ENCODE data around the gene A4GALT. TPM values are rescaled to one million over a fixed set of nuclear protein-coding genes. Genes with fewer than 3 reads are reported as not detected.

A4GALT gene
- polyA plus RNA-seq, 2 donors = 19.3 to 50.3 TPM

DNA sequence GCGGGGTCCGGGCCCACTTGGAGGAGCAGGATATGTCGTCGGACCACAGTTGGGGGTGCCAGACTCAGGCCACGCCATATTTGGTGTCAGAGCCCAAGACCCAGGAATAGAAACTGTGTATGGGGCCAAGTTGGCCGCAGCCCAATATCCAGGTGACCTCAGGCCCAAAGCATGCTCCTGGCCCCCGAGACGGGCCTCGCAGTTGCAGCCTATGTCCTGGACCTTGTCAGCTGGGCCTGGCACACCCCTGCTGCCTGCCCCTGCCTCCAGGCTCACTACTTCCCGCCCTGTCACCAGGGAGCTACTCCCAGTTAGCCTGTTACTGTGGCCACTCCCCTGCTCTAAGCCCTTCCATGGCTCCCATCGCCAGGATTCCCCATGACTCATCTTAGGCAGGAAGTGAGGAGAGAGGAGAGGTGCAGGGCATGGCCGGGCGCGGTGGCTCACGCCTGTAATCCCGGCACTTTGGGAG lies 23.1 kb downstream of the A4GALT start:
- Histone ChIP-seq H3K36me3 (ENCODE audit: control insufficient read depth in 2 of 2, insufficient read depth in 2 of 2, low read length in 1 of 2) (peaks cover 0 to 15% of the 10 kb centered on the region in 2 donors), H3K9me3 (ENCODE audit: control insufficient read depth in 2 of 2, insufficient read depth in 1 of 2, low read depth in 1 of 2, low read length in 1 of 2) (no peaks in the 10 kb centered on the region), H3K27me3 (ENCODE audit: control insufficient read depth in 1 of 2, insufficient read depth in 2 of 2, low read length in 2 of 2) (no peaks in the 10 kb centered on the region), H3K4me1 (ENCODE audit: control insufficient read depth in 2 of 2, insufficient read depth in 2 of 2, low read length in 1 of 2) (peaks cover 8 to 27% of the 10 kb centered on the region in 2 donors), H3K4me3 (ENCODE audit: low read depth in 1 of 2, low read length in 2 of 2) (no peak overlapping the region), H3K27ac (ENCODE audit: low read depth in 2 of 2, low read length in 1 of 2) (peak overlapping the region; percentile 58 to 75)
- 28 to 43% methylated on average over 16 of the region's 16 CpGs for WGBS, 2 donors

DNA sequence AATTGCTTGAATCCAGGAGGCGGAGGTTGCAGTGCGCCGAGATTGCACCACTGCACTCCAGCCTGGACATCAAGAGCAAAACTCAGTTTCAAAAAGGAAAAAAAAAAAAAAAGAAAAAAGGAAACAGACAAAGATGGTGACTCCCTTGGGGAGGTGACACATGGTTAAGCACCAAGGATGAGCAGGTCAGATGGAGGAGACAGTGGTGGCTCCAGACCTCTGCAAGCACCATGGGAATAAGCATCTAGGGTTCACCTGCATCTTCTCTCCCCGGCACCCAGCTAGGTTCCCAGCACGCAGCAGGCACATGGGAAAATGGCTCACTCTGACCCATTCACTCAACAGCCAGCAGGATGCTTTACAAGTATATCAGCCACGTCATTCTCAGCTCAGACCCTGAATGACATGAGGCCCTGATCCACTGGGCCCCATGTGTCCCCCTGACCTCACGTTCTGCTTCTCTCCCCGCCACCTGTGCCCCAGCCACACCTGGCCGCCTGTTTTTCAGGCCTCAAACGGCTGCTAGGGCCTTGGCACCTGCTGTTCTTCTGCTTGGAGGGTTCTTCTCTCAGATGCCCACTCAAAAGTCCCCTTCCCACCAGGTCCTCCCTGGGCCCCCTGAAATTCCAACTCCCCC lies 24.2 kb downstream of the A4GALT start:
- Histone ChIP-seq H3K36me3 (ENCODE audit: control insufficient read depth in 2 of 2, insufficient read depth in 2 of 2, low read length in 1 of 2) (peaks cover 0 to 16% of the 10 kb centered on the region in 2 donors), H3K27me3 (ENCODE audit: control insufficient read depth in 1 of 2, insufficient read depth in 2 of 2, low read length in 2 of 2) (no peaks in the 10 kb centered on the region), H3K4me1 (ENCODE audit: control insufficient read depth in 2 of 2, insufficient read depth in 2 of 2, low read length in 1 of 2) (peaks cover 13 to 23% of the 10 kb centered on the region in 2 donors), H3K27ac (ENCODE audit: low read depth in 2 of 2, low read length in 1 of 2) (peak overlapping the region; percentile 48 to 78), H3K4me3 (ENCODE audit: low read depth in 1 of 2, low read length in 2 of 2) (no peak overlapping the region), H3K9me3 (ENCODE audit: control insufficient read depth in 2 of 2, insufficient read depth in 1 of 2, low read depth in 1 of 2, low read length in 1 of 2) (no peaks in the 10 kb centered on the region)
- WGBS, 2 donors = 84 to 89% methylated on average over 10 of the region's 10 CpGs

DNA sequence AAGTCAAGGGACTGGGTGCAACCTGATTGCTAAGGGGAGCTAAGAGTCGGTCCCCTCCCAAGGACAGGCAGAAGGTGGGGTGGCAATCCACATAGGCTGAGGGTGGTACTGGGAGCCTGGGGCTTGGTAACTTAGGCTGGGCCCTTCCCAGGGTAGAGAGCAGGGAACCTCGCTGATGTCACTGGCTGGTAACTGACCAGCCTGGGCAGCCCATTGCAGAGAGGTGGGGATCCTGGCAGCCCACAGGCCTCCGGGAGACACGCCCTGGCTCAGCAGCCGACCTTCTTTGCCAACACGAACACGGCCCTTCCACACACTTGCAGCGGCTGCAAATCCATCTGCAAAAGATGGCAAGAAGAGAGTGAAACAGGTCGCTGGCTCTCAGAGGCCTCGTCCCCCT lies 25.4 kb downstream of the A4GALT start:
- Histone ChIP-seq H3K4me3 (ENCODE audit: low read depth in 1 of 2, low read length in 2 of 2) (no peak overlapping the region), H3K27me3 (ENCODE audit: control insufficient read depth in 1 of 2, insufficient read depth in 2 of 2, low read length in 2 of 2) (no peaks in the 10 kb centered on the region), H3K9me3 (ENCODE audit: control insufficient read depth in 2 of 2, insufficient read depth in 1 of 2, low read depth in 1 of 2, low read length in 1 of 2) (no peaks in the 10 kb centered on the region), H3K36me3 (ENCODE audit: control insufficient read depth in 2 of 2, insufficient read depth in 2 of 2, low read length in 1 of 2) (peaks cover 0 to 16% of the 10 kb centered on the region in 2 donors), H3K27ac (ENCODE audit: low read depth in 2 of 2, low read length in 1 of 2) (peak overlapping the region in 1 of 2 donors; percentile 38), H3K4me1 (ENCODE audit: control insufficient read depth in 2 of 2, insufficient read depth in 2 of 2, low read length in 1 of 2) (peaks cover 14 to 23% of the 10 kb centered on the region in 2 donors)
- 44 to 55% methylated on average over 10 of the region's 10 CpGs for WGBS, 2 donors

DNA sequence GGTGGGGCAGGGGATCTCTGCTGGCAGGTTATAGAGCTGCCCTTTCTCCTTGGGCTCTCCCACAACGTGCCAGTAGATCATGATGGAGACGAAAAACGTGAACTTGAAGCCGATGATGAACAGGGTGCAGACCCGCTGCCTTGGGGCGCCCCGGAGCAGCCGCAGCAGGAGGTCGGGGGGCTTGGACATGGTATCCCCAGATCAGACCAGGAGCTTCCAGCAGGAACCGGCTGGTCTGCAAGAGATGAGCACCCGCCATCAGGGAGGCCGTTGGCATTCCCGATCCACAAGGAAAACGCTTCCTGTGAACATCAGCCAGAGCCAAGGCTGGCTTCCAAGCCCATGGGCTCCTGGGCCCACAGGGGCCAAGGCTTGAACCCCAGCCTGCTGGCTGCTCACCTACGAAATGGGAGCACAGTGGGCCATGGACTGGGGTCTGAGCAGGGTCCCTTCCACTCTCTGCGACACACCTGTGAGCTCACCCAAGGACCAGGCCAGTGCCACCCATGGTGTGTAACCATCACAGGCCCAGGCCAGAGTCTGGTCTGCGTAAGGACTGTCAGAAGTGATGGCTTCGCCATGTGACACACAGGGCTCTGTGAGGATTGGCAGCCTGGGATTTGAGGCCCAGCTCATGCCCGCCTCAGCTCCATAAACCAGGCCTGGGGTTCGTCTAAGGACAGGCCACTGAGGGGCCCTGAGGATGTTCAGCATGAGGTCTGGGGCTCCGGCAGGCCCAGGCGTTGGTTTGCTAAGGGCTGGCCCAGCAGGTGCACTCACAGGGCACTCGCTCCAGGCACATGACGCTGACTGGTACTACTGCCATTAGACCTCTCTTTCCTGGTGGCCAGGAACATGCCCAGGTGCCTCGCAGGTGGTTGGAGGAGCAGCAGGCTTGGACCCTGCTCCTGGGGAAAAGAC lies 26.6 kb downstream of the A4GALT start:
- H3K4me1 ChIP-seq (ENCODE audit: control insufficient read depth in 2 of 2, insufficient read depth in 2 of 2, low read length in 1 of 2) = peaks cover 14 to 18% of the 10 kb centered on the region in 2 donors
- 93 to 94% methylated on average over 25 of the region's 25 CpGs for WGBS, 2 donors
- peaks cover 0 to 16% of the 10 kb centered on the region in 2 donors for H3K36me3 ChIP-seq (ENCODE audit: control insufficient read depth in 2 of 2, insufficient read depth in 2 of 2, low read length in 1 of 2)
- no peak overlapping the region for H3K27ac ChIP-seq (ENCODE audit: low read depth in 2 of 2, low read length in 1 of 2)
- no peaks in the 10 kb centered on the region for H3K27me3 ChIP-seq (ENCODE audit: control insufficient read depth in 1 of 2, insufficient read depth in 2 of 2, low read length in 2 of 2)
- H3K4me3 ChIP-seq (ENCODE audit: low read depth in 1 of 2, low read length in 2 of 2) = no peak overlapping the region
- H3K9me3 ChIP-seq (ENCODE audit: control insufficient read depth in 2 of 2, insufficient read depth in 1 of 2, low read depth in 1 of 2, low read length in 1 of 2) = no peaks in the 10 kb centered on the region

- Histone ChIP-seq H3K36me3 (ENCODE audit: control insufficient read depth in 2 of 2, insufficient read depth in 2 of 2, low read length in 1 of 2) (peaks cover 0 to 16% of the 10 kb centered on the region in 2 donors), H3K4me1 (ENCODE audit: control insufficient read depth in 2 of 2, insufficient read depth in 2 of 2, low read length in 1 of 2) (peaks cover 11 to 19% of the 10 kb centered on the region in 2 donors), H3K27ac (ENCODE audit: low read depth in 2 of 2, low read length in 1 of 2) (no peak overlapping the region), H3K4me3 (ENCODE audit: low read depth in 1 of 2, low read length in 2 of 2) (no peak overlapping the region), H3K27me3 (ENCODE audit: control insufficient read depth in 1 of 2, insufficient read depth in 2 of 2, low read length in 2 of 2) (no peaks in the 10 kb centered on the region), H3K9me3 (ENCODE audit: control insufficient read depth in 2 of 2, insufficient read depth in 1 of 2, low read depth in 1 of 2, low read length in 1 of 2) (no peaks in the 10 kb centered on the region)
- 93% methylated on average over 51 of the region's 51 CpGs for WGBS, 2 donors
These were observed 27.5 kb downstream of the A4GALT start for GRCh38 chr22:42693055-42693762.

DNA sequence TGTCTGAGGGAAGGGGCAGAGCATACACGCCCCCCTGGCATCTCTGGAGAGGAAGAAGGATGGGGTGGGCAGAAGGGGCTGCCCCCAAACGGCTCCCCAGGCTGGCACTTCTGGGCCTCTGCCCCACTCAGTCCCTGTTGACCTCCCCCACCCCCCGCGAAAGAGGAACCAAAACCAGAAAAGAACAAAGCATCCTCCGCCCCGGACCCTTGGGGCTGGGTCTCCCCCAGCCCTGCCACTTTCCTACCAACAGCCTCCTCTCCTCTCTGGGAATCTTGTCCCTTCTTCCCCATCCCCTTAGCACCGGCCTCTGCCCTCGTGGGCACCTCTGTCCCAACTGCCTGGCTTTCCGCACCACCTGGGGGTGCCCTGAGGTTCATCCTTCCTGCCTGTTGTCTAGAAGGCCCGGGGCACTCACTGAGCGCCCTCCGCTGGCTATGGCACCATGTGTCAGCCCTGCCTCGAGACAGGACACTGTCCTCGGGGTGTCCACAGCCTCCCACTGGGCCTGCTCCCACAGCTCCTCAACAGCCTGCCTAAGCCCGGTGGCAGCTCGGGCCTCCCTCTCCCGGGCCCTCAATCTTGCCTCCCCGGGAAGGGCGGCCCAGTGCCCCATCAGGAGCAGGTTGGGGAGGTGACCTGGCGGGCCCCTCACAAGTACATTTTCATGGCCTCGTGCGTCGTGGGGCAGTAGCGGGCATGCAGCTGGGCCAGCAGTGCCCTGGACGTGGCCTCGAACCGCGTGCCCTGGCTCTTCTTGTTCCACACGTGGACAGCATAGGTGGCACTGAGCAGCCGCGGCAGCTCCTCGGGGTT lies 28.2 kb downstream of the A4GALT start:
- 83 to 86% methylated on average over 32 of the region's 32 CpGs for WGBS, 2 donors
- Histone ChIP-seq H3K27ac (ENCODE audit: low read depth in 2 of 2, low read length in 1 of 2) (no peak overlapping the region), H3K4me1 (ENCODE audit: control insufficient read depth in 2 of 2, insufficient read depth in 2 of 2, low read length in 1 of 2) (peaks cover 11 to 22% of the 10 kb centered on the region in 2 donors), H3K27me3 (ENCODE audit: control insufficient read depth in 1 of 2, insufficient read depth in 2 of 2, low read length in 2 of 2) (no peaks in the 10 kb centered on the region), H3K9me3 (ENCODE audit: control insufficient read depth in 2 of 2, insufficient read depth in 1 of 2, low read depth in 1 of 2, low read length in 1 of 2) (no peaks in the 10 kb centered on the region), H3K36me3 (ENCODE audit: control insufficient read depth in 2 of 2, insufficient read depth in 2 of 2, low read length in 1 of 2) (peaks cover 0 to 16% of the 10 kb centered on the region in 2 donors), H3K4me3 (ENCODE audit: low read depth in 1 of 2, low read length in 2 of 2) (no peak overlapping the region)

GRCh38 chr22:42691440-42691839 lies 29.2 kb downstream of the A4GALT start:
- 64 to 74% methylated on average over 10 of the region's 10 CpGs for WGBS, 2 donors
- H3K36me3 ChIP-seq (ENCODE audit: control insufficient read depth in 2 of 2, insufficient read depth in 2 of 2, low read length in 1 of 2) = peaks cover 0 to 16% of the 10 kb centered on the region in 2 donors

GRCh38 chr22:42688241-42689211 lies 32.1 kb downstream of the A4GALT start:
- Histone ChIP-seq H3K27ac (ENCODE audit: low read depth in 2 of 2, low read length in 1 of 2) (peak overlapping the region; percentile 84 to 92), H3K4me3 (ENCODE audit: low read depth in 1 of 2, low read length in 2 of 2) (no peak overlapping the region), H3K27me3 (ENCODE audit: control insufficient read depth in 1 of 2, insufficient read depth in 2 of 2, low read length in 2 of 2) (no peaks in the 10 kb centered on the region), H3K4me1 (ENCODE audit: control insufficient read depth in 2 of 2, insufficient read depth in 2 of 2, low read length in 1 of 2) (peaks cover 11 to 18% of the 10 kb centered on the region in 2 donors), H3K9me3 (ENCODE audit: control insufficient read depth in 2 of 2, insufficient read depth in 1 of 2, low read depth in 1 of 2, low read length in 1 of 2) (no peaks in the 10 kb centered on the region), H3K36me3 (ENCODE audit: control insufficient read depth in 2 of 2, insufficient read depth in 2 of 2, low read length in 1 of 2) (peaks cover 0 to 11% of the 10 kb centered on the region in 2 donors)
- WGBS, 2 donors = 17 to 28% methylated on average over 25 of the region's 25 CpGs

More at GRCh38 chr22:42691440-42691839, 29.2 kb downstream of the A4GALT start:
- Histone ChIP-seq H3K27ac (ENCODE audit: low read depth in 2 of 2, low read length in 1 of 2) (peak overlapping the region in 1 of 2 donors; percentile 45), H3K4me1 (ENCODE audit: control insufficient read depth in 2 of 2, insufficient read depth in 2 of 2, low read length in 1 of 2) (peaks cover 11 to 21% of the 10 kb centered on the region in 2 donors), H3K4me3 (ENCODE audit: low read depth in 1 of 2, low read length in 2 of 2) (no peak overlapping the region), H3K9me3 (ENCODE audit: control insufficient read depth in 2 of 2, insufficient read depth in 1 of 2, low read depth in 1 of 2, low read length in 1 of 2) (no peaks in the 10 kb centered on the region), H3K27me3 (ENCODE audit: control insufficient read depth in 1 of 2, insufficient read depth in 2 of 2, low read length in 2 of 2) (no peaks in the 10 kb centered on the region)

Data from esophagus (tissue), 2 donors.